A673 (cell line): ENCODE results near the gene PUS7.

ENCODE experiments used
- EZH2 ChIP-seq: fragments of 200-600 bp; sonication (generic); IDR thresholded peaks from 2 replicates; pipeline ENCODE4 v1.6.1; 2017; ENCODE audit warnings: borderline replicate concordance, low read depth, mild to moderate bottlenecking, mixed read lengths, antibody characterized with exemption, low read length; ENCODE audit not compliant: poor library complexity, severe bottlenecking
- TF ChIP-seq, protein P1 (sequence below): fragments of 300-800, 200-600 bp; sonication (generic); conservative IDR thresholded peaks from 2 replicates; pipeline ENCODE4 v1.5.1; 2017; ENCODE audit warnings: low read depth, mild to moderate bottlenecking, antibody characterized with exemption, low read length, moderate library complexity, mixed read lengths

DNA sequence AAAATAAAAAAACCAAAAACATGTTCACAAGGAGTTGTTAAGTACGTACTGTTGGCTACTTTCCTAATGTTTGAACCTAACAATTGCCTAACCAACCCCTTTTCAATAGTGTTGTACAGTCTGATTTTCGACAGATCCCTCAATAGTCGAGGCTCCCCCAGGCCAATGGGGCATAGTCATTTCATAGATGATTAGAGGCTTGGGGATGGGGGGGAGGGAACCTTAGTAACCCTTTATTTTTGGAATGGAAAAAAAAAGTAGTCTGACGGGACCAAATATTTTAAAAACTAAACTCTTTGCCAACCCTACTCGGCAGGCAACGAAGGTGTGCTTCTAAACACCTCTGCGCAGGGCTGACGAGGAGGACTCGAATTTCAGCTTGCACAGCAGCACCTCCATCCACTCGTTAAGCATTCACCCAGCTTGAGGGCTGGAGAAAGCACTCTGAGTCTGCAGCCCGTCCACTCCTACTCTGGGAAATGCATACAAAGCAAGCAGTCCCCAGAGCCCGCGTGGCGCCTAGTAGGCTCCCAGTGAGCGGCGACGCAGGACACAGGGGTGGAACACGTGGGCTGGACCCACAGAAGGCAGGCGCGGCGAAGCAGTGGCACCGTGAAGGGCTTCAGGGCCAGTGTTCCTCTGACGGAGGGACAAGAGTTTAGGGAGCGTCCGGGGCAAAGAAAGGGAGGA, 899 bp downstream of the PUS7 start:
- TF ChIP-seq, protein P1, sequence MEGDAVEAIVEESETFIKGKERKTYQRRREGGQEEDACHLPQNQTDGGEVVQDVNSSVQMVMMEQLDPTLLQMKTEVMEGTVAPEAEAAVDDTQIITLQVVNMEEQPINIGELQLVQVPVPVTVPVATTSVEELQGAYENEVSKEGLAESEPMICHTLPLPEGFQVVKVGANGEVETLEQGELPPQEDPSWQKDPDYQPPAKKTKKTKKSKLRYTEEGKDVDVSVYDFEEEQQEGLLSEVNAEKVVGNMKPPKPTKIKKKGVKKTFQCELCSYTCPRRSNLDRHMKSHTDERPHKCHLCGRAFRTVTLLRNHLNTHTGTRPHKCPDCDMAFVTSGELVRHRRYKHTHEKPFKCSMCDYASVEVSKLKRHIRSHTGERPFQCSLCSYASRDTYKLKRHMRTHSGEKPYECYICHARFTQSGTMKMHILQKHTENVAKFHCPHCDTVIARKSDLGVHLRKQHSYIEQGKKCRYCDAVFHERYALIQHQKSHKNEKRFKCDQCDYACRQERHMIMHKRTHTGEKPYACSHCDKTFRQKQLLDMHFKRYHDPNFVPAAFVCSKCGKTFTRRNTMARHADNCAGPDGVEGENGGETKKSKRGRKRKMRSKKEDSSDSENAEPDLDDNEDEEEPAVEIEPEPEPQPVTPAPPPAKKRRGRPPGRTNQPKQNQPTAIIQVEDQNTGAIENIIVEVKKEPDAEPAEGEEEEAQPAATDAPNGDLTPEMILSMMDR, result no peak
- TF ChIP-seq EZH2, result no peak
